ENCODE measurements around the gene CMC2. TPM values are rescaled to one million over a fixed set of nuclear protein-coding genes. Genes with fewer than 3 reads are reported as not detected.

CMC2 gene
- total RNA-seq, 4 donors from 2014 or later: 8.9 to 37.8 (median 34.1) TPM

DNA sequence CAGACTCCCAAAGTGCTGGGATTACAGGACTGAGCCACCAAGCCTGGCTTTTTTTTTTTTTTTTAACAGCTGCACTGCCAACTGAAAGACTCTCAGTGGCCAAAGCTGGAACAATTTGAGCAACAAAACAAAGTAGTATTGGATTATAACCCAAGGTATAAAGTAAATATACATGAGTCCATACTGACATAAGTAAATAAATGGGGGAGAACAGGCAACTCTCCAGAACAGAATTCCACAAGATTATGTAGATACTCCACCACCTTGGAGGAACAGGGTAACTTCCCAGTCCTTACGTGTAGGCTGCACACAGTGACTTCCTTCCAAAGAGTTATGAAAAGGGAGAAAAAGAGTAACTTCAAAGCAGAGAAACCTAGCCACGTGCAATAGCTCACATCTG is 15.7 kb downstream of the CMC2 start:
- Histone ChIP-seq H3K4me1 (peaks cover 4% of the 10 kb centered on the region), H3K4me3 (no peak overlapping the region), H3K27ac (no peak overlapping the region)

DNA sequence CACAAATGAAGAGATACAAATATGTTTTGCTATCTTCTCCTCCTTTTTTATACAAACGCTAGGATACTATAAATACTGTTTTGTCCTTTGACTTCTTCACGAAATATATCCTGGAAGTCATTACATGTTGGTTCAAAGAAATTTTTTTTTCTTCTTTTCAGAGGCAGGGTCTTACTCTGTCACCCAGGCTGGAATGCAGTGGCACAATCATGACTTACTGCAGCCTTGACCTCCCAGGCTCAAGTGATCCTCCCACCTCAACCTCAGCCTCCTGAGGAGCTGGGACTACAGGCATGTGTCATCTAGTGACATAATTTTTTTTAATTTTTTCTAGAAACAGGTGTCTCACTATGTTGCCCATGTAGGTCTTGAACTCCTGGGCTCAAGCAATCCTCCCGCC is 16.1 kb downstream of the CMC2 start:
- DNase-seq (ENCODE audit: low spot score in 2 of 2): no peak
- H3K4me1 ChIP-seq: peaks cover 4% of the 10 kb centered on the region
- WGBS: 90% methylated on average over 3 of the region's 3 CpGs

More for the DNA sequence above, 15.7 kb downstream of the CMC2 start:
- no peak for TF ChIP-seq EP300 (IDR thresholded peaks at IDR 0.05)
- no peak for TF ChIP-seq POLR2AphosphoS5 (IDR thresholded peaks at IDR 0.05)
- TF ChIP-seq, protein P1, sequence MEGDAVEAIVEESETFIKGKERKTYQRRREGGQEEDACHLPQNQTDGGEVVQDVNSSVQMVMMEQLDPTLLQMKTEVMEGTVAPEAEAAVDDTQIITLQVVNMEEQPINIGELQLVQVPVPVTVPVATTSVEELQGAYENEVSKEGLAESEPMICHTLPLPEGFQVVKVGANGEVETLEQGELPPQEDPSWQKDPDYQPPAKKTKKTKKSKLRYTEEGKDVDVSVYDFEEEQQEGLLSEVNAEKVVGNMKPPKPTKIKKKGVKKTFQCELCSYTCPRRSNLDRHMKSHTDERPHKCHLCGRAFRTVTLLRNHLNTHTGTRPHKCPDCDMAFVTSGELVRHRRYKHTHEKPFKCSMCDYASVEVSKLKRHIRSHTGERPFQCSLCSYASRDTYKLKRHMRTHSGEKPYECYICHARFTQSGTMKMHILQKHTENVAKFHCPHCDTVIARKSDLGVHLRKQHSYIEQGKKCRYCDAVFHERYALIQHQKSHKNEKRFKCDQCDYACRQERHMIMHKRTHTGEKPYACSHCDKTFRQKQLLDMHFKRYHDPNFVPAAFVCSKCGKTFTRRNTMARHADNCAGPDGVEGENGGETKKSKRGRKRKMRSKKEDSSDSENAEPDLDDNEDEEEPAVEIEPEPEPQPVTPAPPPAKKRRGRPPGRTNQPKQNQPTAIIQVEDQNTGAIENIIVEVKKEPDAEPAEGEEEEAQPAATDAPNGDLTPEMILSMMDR (IDR thresholded peaks at IDR 0.05): no peak
- no peak for TF ChIP-seq POLR2A (IDR thresholded peaks at IDR 0.05)
- DNase-seq (ENCODE audit: low spot score in 2 of 2): no peak
- H3K9me3 ChIP-seq: no peaks in the 10 kb centered on the region
- H3K36me3 ChIP-seq: no peaks in the 10 kb centered on the region
- H3K27me3 ChIP-seq: no peaks in the 10 kb centered on the region
- 87% methylated on average over 2 of the region's 2 CpGs for WGBS

DNA sequence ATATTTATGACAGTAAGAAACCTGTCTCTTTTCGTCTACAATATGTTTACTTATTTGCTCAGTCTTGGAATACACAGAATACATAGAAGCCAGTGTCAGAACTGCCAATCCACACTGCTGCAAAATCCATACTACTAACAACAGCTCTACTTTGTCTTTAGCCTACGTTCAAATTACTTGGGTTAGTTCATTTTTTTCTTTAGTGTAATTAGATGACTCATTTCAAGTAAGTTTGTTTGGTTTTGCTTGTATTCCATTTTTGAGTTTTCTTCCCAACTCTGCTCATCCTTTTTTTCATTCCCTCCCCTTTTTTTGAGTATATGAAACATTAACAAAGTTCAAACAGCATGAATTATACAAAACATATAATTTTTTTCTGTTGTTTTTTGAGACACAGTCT is 16.9 kb downstream of the CMC2 start:
- H3K4me3 ChIP-seq: no peak overlapping the region
- no peaks in the 10 kb centered on the region for H3K36me3 ChIP-seq
- no peaks in the 10 kb centered on the region for H3K27me3 ChIP-seq
- H3K9me3 ChIP-seq: no peaks in the 10 kb centered on the region
- TF ChIP-seq POLR2AphosphoS5 (IDR thresholded peaks at IDR 0.05): no peak
- TF ChIP-seq, protein P1 (IDR thresholded peaks at IDR 0.05): no peak
- no peak for TF ChIP-seq POLR2A (IDR thresholded peaks at IDR 0.05)
- TF ChIP-seq EP300 (IDR thresholded peaks at IDR 0.05): no peak
- peaks cover 4% of the 10 kb centered on the region for H3K4me1 ChIP-seq
- no peak for DNase-seq (ENCODE audit: low spot score in 2 of 2)
- WGBS: 44% methylated on average over 2 of the region's 2 CpGs
- no peak overlapping the region for H3K27ac ChIP-seq

More for the DNA sequence above, 16.1 kb downstream of the CMC2 start:
- Histone ChIP-seq H3K27ac (no peak overlapping the region), H3K4me3 (no peak overlapping the region), H3K9me3 (no peaks in the 10 kb centered on the region), H3K27me3 (no peaks in the 10 kb centered on the region), H3K36me3 (no peaks in the 10 kb centered on the region)
- TF ChIP-seq POLR2AphosphoS5 (IDR thresholded peaks at IDR 0.05) (no peak), EP300 (IDR thresholded peaks at IDR 0.05) (no peak), POLR2A (IDR thresholded peaks at IDR 0.05) (no peak)
- TF ChIP-seq, protein P1 (IDR thresholded peaks at IDR 0.05): no peak

DNA sequence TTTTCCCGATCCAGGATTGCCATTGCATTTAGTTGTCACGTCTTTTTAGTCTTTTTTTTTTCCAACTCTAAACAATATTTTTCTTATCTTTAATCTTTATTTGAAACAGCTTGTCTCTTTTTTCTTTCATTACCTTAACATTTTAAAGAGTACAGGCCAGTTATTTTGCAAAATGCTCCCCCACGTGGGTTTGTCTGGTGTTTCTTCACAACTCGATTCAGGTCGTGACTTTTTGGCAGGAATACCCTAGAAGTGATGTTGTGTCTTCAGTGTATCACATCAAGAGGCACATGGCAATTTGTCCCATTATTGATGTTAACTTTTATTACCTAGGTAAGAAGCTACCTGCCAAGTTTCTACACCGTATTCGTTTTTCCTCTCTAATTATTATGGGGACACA is 17.9 kb downstream of the CMC2 start:
- 75% methylated on average over 7 of the region's 7 CpGs for WGBS
- Histone ChIP-seq H3K36me3 (no peaks in the 10 kb centered on the region), H3K27me3 (no peaks in the 10 kb centered on the region), H3K27ac (no peak overlapping the region), H3K4me1 (peaks cover 4% of the 10 kb centered on the region), H3K4me3 (no peak overlapping the region), H3K9me3 (no peaks in the 10 kb centered on the region)
- DNase-seq (ENCODE audit: low spot score in 2 of 2): no peak
- no peak for TF ChIP-seq EP300 (IDR thresholded peaks at IDR 0.05)
- no peak for TF ChIP-seq POLR2A (IDR thresholded peaks at IDR 0.05)
- TF ChIP-seq POLR2AphosphoS5 (IDR thresholded peaks at IDR 0.05): no peak
- TF ChIP-seq, protein P1 (IDR thresholded peaks at IDR 0.05): no peak

DNA sequence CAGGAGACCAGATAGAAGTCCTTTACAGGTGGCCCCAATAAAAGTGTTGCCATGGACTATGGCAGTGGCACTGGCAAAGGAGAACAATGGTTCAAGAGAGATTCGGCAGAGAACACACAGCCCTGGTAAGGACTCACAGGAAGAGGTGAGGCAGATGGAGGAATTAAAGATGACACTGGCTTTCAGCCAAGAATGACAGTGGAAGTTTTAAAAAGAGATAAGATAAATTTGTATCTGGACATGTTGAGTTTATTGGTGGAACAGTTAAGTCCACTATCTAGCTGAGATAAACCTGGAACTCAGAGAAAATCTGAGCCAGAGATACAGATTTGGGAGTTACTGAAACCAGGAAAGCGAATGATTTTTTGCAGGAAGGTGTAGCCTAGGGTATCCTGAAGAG is 20.1 kb downstream of the CMC2 start:
- H3K4me1 ChIP-seq: peaks cover 2% of the 10 kb centered on the region
- DNase-seq (ENCODE audit: low spot score in 2 of 2): no peak
- 80% methylated on average over 2 of the region's 2 CpGs for WGBS

More for the DNA sequence above, 20.1 kb downstream of the CMC2 start:
- no peaks in the 10 kb centered on the region for H3K27me3 ChIP-seq
- H3K4me3 ChIP-seq: no peak overlapping the region
- H3K9me3 ChIP-seq: no peaks in the 10 kb centered on the region
- H3K27ac ChIP-seq: no peak overlapping the region
- TF ChIP-seq, protein P1 (IDR thresholded peaks at IDR 0.05): no peak
- TF ChIP-seq POLR2AphosphoS5 (IDR thresholded peaks at IDR 0.05): no peak
- no peak for TF ChIP-seq POLR2A (IDR thresholded peaks at IDR 0.05)
- TF ChIP-seq EP300 (IDR thresholded peaks at IDR 0.05): no peak
- H3K36me3 ChIP-seq: no peaks in the 10 kb centered on the region

Data from suprapubic skin (tissue), 4 donors.